ENCODE results near the gene CLCN1. TPM values are rescaled to one million over a fixed set of nuclear protein-coding genes. Genes with fewer than 3 reads are reported as not detected.
A peak's percentile ranks its signal among the peaks of the same experiment; 100 is the strongest.

CLCN1 gene
- total RNA-seq, 2 donors from 2014 or later = 0.11 TPM; not detected in 1

DNA sequence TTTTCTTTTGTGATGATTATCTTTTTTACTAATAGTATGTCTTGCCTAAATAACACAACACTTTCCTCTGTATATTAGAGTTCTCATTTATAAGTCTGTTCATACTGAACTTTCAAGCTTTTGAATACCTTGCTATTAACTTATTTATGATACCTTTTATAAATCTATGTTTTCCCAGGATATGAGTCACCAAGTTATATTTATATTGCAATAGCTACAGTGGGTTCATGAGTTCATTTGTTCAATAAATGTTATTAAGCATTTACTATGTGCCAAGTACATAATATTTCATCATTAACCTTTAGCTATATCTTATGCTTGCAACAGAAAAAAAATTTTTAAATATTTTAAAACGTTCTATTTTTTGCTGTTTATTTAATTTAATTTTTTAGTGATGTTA, 18.3 kb downstream of the CLCN1 start:
- Mint-ChIP-seq H3K9me3 (no peaks in the 10 kb centered on the region), H3K27ac (no peak overlapping the region), H3K27me3 (peaks cover 14% of the 10 kb centered on the region), H3K4me1 (peaks cover 6% of the 10 kb centered on the region), H3K36me3 (ENCODE audit: low read depth) (no peaks in the 10 kb centered on the region), H3K4me3 (no peak overlapping the region)
- ATAC-seq (replicated peaks) = no peak

DNA sequence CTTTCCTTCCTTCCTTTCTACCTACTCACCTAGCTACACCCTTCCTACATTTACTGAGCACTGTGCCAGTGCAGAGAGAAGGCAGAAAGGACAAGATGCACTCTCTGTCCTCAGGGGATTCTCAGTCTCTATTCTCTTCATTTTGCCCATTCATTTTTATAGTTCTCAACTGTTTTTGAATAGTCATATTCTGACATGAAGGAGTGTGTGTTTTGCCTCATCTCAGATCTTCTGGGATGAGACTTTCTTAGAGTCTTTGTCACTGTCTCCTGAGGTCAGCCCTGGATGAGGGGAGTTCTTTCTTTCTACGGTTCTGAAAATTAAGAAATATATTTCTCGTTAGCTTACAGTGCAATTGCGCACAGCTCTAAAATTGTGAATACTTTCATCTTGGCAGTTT, 21.3 kb downstream of the CLCN1 start:
- Mint-ChIP-seq H3K27ac (no peak overlapping the region), H3K4me1 (peaks cover 6% of the 10 kb centered on the region), H3K4me3 (no peak overlapping the region), H3K27me3 (peaks cover 24% of the 10 kb centered on the region), H3K36me3 (ENCODE audit: low read depth) (no peaks in the 10 kb centered on the region), H3K9me3 (no peaks in the 10 kb centered on the region)
- ATAC-seq (replicated peaks) = no peak

- Mint-ChIP-seq H3K36me3 (ENCODE audit: low read depth) (no peaks in the 10 kb centered on the region), H3K27ac (no peak overlapping the region), H3K27me3 (peaks cover 23% of the 10 kb centered on the region), H3K9me3 (no peaks in the 10 kb centered on the region), H3K4me3 (no peak overlapping the region), H3K4me1 (peaks cover 14% of the 10 kb centered on the region)
- ATAC-seq (replicated peaks) = no peak
Measured at GRCh38 chr7:143341842-143342241, 25.9 kb downstream of the CLCN1 start.

GRCh38 chr7:143343596-143343995, 27.7 kb downstream of the CLCN1 start:
- H3K27me3 Mint-ChIP-seq = peaks cover 20% of the 10 kb centered on the region
- H3K9me3 Mint-ChIP-seq = no peaks in the 10 kb centered on the region
- ATAC-seq (replicated peaks) = no peak
- H3K4me3 Mint-ChIP-seq = no peak overlapping the region
- peaks cover 11% of the 10 kb centered on the region for H3K4me1 Mint-ChIP-seq
- H3K27ac Mint-ChIP-seq = no peak overlapping the region
- no peaks in the 10 kb centered on the region for H3K36me3 Mint-ChIP-seq (ENCODE audit: low read depth)

DNA sequence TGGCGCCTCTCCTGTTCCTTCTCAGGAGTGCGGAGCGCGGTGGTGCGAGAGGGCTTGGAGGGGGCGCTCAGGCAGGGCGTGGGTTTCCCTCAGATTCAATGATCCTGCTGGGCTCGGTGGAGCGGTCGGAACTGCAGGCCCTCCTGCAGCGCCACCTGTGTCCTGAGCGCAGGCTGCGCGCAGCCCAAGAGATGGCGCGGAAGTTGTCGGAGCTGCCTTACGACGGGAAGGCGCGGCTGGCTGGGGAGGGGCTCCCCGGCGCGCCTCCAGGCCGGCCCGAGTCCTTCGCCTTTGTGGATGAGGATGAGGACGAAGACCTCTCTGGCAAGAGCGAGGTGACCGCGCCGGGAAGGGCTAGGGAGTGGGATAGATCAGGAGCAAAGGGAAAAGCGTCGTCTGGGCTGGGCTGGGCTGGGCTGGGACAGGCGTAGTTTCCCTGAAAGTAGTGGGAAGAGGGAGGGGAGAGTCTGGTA, 29.6 kb downstream of the CLCN1 start:
- Mint-ChIP-seq H3K27ac (peak overlapping the region; percentile 66), H3K4me3 (peak overlapping the region; percentile 76), H3K9me3 (no peaks in the 10 kb centered on the region), H3K27me3 (peaks cover 9% of the 10 kb centered on the region), H3K4me1 (peaks cover 11% of the 10 kb centered on the region), H3K36me3 (ENCODE audit: low read depth) (no peaks in the 10 kb centered on the region)
- peak; percentile 99 for ATAC-seq (replicated peaks)

DNA sequence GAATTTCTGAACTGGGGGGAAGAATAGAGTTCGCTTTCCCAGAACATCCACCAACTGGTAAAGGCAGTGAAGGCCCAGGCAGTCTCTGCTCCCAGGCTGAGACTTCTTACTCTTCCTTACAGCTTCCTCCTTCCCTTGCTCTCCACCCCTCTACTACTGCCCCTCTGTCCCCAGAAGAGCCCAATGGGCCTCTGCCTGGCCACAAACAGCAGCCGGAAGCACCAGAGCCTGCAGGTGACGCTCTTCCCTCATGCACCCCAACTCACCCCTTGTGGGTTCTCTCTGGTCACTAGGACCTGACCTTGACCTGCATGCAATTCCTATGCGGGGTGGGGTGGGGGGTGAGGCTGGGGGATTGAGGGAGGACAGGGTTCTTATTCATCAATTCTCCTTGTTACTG, 30.1 kb downstream of the CLCN1 start:
- Mint-ChIP-seq H3K4me1 (peaks cover 11% of the 10 kb centered on the region), H3K27me3 (peaks cover 9% of the 10 kb centered on the region), H3K36me3 (ENCODE audit: low read depth) (no peaks in the 10 kb centered on the region), H3K4me3 (peak overlapping the region; percentile 76), H3K9me3 (no peaks in the 10 kb centered on the region), H3K27ac (no peak overlapping the region)
- no peak for ATAC-seq (replicated peaks)

GRCh38 chr7:143347950-143348349, 32.0 kb downstream of the CLCN1 start:
- Mint-ChIP-seq H3K27ac (no peak overlapping the region), H3K9me3 (no peaks in the 10 kb centered on the region)
- no peak for ATAC-seq (replicated peaks)

DNA sequence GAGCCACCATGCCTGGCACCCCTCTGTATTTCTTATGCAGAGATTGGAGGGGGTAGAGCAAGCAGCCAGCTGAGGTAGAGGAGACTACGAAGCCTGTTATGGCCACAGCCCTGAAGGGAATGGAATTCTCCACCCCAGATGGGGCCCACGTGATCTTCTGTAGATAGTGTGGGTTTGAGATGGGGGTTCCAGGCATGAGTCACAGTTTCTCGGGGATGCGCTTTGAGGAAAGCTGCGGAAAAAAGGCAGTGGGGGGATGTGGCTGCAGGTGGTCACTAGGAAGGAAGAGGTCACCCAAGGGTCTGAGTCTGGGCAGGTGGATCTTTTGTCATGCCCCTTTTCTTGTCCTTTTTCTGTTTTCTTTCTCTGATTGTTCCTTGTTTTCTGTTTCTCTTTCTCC, 35.1 kb downstream of the CLCN1 start:
- no peak for ATAC-seq (replicated peaks)
- Mint-ChIP-seq H3K27me3 (peaks cover 6% of the 10 kb centered on the region), H3K4me3 (no peak overlapping the region), H3K4me1 (peaks cover 6% of the 10 kb centered on the region), H3K9me3 (no peaks in the 10 kb centered on the region), H3K27ac (no peak overlapping the region), H3K36me3 (ENCODE audit: low read depth) (no peaks in the 10 kb centered on the region)

More at GRCh38 chr7:143347950-143348349, 32.0 kb downstream of the CLCN1 start:
- no peaks in the 10 kb centered on the region for H3K36me3 Mint-ChIP-seq (ENCODE audit: low read depth)
- peaks cover 11% of the 10 kb centered on the region for H3K4me1 Mint-ChIP-seq
- no peak overlapping the region for H3K4me3 Mint-ChIP-seq
- peaks cover 6% of the 10 kb centered on the region for H3K27me3 Mint-ChIP-seq

- peaks cover 5% of the 10 kb centered on the region for H3K27me3 Mint-ChIP-seq
- peaks cover 6% of the 10 kb centered on the region for H3K4me1 Mint-ChIP-seq
- no peak for ATAC-seq (replicated peaks)
- no peaks in the 10 kb centered on the region for H3K36me3 Mint-ChIP-seq (ENCODE audit: low read depth)
- no peak overlapping the region for H3K27ac Mint-ChIP-seq
- H3K9me3 Mint-ChIP-seq = no peaks in the 10 kb centered on the region
- no peak overlapping the region for H3K4me3 Mint-ChIP-seq
Measured at GRCh38 chr7:143351574-143351973, 35.7 kb downstream of the CLCN1 start.

DNA sequence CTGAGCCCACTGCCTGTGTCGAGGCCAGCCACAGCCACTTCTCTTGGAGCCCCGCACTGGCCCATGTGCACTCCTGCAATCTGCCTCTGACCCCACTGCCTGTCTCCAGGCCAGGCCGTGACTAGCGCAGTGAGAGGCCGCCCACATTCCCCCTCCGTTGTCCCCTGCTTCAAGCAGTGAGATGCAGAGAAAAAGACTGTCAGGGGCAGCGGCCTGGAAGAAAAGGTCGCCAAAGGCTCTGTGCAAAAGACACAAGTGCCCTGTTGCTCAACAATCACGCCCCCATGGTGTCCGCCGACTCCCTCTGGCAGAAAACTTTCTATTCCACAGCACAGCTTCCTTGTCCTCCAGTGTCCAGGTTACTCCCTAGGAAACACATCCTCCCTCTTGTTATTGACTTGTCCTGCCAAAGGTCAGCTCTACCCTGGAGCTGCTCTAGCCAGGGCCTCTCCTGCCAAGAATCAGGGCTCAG, 36.7 kb downstream of the CLCN1 start:
- Mint-ChIP-seq H3K36me3 (ENCODE audit: low read depth) (no peaks in the 10 kb centered on the region), H3K4me1 (no peaks in the 10 kb centered on the region), H3K9me3 (no peaks in the 10 kb centered on the region), H3K27ac (no peak overlapping the region), H3K27me3 (no peaks in the 10 kb centered on the region), H3K4me3 (no peak overlapping the region)
- ATAC-seq (replicated peaks) = no peak

GRCh38 chr7:143354376-143354775, 38.5 kb downstream of the CLCN1 start:
- ATAC-seq (replicated peaks) = no peak
- Mint-ChIP-seq H3K27ac (no peak overlapping the region), H3K36me3 (ENCODE audit: low read depth) (no peaks in the 10 kb centered on the region), H3K4me3 (no peak overlapping the region), H3K9me3 (no peaks in the 10 kb centered on the region), H3K4me1 (no peaks in the 10 kb centered on the region), H3K27me3 (no peaks in the 10 kb centered on the region)

- ATAC-seq (replicated peaks) = no peak
- H3K9me3 Mint-ChIP-seq = no peaks in the 10 kb centered on the region
- H3K27ac Mint-ChIP-seq = no peak overlapping the region
- H3K36me3 Mint-ChIP-seq (ENCODE audit: low read depth) = no peaks in the 10 kb centered on the region
- H3K4me3 Mint-ChIP-seq = no peak overlapping the region
- H3K27me3 Mint-ChIP-seq = no peaks in the 10 kb centered on the region
- H3K4me1 Mint-ChIP-seq = no peaks in the 10 kb centered on the region
Measured at GRCh38 chr7:143354965-143355364, 39.1 kb downstream of the CLCN1 start.

GRCh38 chr7:143355450-143356385, 39.8 kb downstream of the CLCN1 start:
- Mint-ChIP-seq H3K4me1 (no peaks in the 10 kb centered on the region), H3K36me3 (ENCODE audit: low read depth) (no peaks in the 10 kb centered on the region), H3K27me3 (no peaks in the 10 kb centered on the region), H3K4me3 (no peak overlapping the region), H3K9me3 (no peaks in the 10 kb centered on the region), H3K27ac (no peak overlapping the region)
- no peak for ATAC-seq (replicated peaks)

DNA sequence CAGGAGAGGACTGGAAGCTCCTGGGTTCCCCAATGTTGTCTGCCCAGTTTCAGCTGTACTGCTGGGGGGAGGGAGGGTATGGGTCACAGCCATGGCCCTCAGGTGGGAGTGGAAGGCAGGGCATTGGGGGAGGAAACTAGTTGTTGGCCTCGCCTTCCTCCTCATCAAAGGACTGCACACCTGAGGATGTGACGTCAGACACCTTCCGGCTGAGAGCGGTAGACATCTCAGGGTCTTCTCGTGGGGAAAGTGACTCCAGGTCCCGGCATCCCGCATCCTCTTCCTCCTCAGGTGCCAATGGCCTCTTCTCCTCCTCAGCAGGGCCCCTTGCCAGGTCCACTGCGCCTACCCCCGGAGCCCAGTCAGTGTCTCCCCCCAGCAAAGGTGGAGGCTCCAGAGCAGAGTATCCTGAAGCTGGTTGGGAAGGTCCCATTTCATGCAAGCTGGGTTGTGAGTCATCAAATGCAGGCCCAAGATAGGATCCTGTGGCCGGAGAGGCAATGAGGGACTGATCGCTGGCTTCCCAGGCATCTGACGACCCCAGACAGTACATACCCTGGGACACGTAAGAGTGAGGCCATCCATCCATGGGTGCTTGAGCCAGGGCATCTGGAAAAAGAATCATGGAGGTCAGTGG, 40.6 kb downstream of the CLCN1 start:
- Mint-ChIP-seq H3K4me1 (no peaks in the 10 kb centered on the region), H3K27ac (no peak overlapping the region), H3K36me3 (ENCODE audit: low read depth) (no peaks in the 10 kb centered on the region), H3K9me3 (no peaks in the 10 kb centered on the region), H3K4me3 (no peak overlapping the region), H3K27me3 (no peaks in the 10 kb centered on the region)
- no peak for ATAC-seq (replicated peaks)

DNA sequence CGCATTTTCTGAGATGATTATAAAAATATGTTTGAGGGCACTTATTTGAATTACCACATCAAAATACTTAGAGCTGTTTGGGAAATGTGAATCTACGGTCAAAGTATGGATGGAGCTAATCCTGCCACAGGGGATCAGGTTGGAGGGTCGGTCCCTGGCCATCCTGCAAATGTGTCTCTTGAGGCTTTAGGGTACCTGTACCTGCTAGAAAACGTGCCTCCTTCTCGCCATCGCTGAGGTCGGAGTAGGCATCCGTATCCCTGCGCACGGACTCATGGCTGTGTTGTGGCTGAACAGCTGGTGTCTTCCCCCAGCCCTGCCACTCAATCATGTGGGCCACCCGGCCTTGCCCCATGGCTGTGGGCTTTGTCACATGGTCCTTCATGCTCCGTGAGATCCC, 42.7 kb downstream of the CLCN1 start:
- no peaks in the 10 kb centered on the region for H3K9me3 Mint-ChIP-seq
- H3K36me3 Mint-ChIP-seq (ENCODE audit: low read depth) = no peaks in the 10 kb centered on the region
- no peak overlapping the region for H3K27ac Mint-ChIP-seq
- no peak for ATAC-seq (replicated peaks)
- H3K27me3 Mint-ChIP-seq = peaks cover 7% of the 10 kb centered on the region
- H3K4me3 Mint-ChIP-seq = no peak overlapping the region
- peaks cover 6% of the 10 kb centered on the region for H3K4me1 Mint-ChIP-seq

All from activated T-helper 17 cell treated with anti-CD3 and anti-CD28 coated beads, Interleukin-2, amount 50 U/mL, for 72 hours (primary cell).